ENCODE measurements around the gene NECTIN4.

Gene NECTIN4

DNA sequence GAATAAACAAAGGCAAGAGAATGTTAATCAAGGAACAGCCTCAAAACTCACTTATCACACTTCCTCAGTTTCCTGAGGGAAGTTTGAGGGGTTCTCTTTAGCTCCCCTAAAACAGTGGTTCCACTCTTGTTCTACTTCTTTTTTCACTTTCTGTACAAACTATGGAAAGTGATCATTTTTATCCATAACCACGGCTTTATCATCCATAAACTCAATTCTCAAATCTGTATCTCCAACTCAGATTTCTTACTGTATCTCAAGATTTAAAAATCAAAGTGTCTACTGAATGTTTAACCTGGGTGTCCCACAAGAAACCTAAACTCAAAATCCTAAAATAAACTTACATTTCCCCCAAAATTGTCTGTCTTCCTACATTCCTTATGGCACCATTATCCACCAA lies 24.6 kb upstream of the NECTIN4 start:
- no peak for DNase-seq

DNA sequence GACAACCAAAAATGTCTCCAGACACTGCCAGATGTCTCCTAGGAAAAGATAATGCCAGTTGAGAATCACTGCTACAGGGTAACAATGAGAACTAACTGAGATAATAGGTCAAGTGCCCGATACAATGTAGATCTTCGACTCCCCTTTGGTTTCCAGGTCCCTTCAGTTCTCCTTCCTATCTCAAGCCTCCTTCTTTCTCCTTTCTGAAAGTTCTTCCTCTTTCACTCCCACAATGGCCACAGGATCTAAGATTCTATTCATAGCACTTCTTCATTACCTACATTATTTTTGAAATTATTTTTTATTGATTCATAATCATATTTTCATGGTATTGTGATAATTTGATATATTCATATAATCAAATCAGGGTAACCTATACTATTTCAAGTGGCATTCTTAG lies 22.2 kb upstream of the NECTIN4 start:
- no peak for DNase-seq

DNA sequence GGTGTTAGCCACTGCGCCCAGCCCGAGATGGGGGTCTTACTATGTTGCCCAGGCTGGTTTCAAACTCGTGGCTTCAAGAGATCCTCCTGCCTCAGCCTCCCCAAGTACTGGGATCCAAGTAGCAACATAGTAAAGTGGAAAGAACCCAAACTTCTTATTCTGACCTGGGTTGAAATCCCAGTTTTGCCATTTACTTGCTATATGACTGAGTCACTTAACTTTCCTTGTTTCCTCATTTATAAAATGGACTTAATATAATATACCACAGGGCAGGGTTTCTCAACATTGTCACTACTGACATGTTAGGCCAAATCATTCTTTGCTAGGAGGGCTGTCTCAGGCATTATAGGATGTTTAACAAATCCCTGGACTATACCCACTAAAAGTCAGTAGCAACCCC lies 21.8 kb upstream of the NECTIN4 start:
- no peak for DNase-seq

DNA sequence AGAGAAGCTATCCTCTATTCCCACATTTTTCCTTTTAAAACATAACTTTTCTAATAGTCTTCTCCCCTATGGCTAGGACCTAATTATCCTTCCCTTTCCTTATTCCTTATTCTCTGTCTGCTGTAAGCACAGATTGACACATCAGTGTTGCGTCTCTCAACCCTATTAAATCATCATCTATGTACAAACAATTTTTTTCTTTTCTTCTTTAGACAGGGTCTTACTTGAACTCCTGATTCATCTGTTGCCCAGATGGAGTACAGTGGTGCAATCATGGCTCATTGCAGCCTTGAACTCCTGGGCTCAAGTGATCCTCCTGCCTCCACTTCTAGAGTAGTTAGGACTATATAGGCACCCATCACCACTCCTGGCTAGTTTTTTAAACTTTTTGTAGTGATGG lies 17.1 kb upstream of the NECTIN4 start:
- no peak for DNase-seq

DNA sequence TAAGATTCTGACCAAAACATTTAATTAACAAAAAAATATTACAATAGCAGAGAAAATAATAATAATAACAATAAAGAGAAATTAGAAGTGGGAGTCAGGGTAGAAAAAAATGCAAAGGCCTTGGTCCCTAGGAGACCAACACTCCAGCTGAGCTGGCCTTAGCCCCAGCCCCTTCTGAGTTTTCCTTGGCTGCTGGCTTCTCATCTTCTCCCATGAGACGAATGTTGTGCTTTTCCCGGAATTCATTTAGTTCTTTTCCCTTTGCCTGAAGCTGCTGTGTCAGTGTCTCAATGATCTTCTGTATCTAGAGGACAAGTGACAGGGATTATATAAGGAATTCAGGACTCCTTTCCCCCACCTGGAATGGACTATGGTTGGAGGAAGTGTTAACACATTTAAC lies 11.2 kb upstream of the NECTIN4 start:
- no peak for DNase-seq

DNA sequence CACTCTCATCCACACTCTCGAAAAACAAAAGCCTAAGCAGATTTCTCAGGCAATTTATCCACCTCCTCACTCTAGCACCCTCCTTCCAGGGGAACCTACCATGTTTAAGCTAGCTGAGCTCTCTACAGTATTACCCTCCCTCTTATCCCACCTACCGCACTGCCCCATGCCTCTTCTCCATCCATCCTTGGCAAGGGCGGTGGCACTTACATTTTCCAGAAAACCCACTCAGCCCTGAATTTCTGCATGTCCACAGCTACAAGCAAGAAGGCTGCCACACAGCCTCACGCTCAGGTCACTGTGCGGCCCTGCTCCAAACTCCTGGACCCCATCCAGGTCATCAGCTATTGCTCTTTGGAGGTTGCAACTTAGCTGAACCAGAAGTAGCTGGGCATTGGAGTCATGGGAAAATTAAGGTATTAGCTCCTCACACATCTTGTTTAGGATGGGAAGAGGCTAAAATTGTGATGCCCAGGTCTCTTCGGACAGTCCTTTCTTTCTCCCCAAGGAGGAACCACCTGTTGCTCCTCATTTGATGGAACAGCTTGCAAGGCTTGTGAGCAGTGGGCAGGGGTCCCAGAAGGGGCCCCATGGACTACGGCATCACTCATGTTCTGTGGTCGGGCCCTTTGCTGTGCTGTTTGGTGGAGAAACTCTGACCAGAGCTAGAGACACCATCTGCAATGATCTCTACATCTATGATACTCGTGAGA lies 9.9 kb upstream of the NECTIN4 start:
- DNase-seq, result peak in 1 of 58 donors; percentile 2

DNA sequence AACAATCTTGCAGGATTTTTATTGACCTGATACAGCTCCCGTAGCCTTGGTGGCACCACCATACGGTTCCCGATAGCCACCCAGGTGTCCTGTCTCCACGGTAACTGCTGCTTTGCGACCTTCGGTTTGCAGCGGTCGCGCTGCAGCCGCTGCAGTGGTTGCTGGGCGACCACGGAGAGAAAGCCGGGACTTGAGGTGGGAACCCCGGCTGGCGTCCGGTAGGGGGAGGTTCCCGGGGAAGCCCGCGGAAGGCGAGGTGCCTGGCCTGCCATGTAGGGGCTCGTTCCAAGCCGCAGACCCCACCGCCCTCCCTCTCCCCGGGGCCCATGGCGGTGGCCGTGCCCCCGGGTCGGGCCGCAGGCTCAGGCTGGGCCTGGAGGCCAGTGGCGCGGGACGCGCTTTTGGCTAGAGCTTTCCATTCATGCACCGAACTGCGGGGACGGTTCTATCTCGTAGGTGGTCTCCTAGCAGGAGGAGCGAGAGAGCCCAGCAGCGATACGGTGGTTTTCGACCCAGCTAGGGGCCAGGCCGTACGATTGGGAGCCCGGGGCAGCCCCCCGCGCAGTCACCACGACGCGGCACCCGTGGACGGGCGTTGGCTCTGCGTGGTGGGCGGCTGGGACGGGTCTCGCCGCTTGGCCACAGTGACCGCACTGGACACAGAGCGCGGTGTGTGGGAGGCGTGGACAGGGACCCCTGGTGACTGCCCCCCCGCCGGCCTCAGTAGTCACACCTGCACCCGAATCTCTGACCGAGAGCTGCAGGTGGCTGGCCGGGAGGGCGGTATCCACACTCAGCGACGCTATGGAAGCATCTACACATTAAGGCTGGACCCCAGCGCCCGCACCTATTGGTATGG lies 9.1 kb upstream of the NECTIN4 start, which contains the start of gene KLHDC9:
KLHDC9 (plus strand) TSS at position 152 of the 859 bp plus-strand sequence; CDS start at position 327, 175 bp downstream.
- peak in 57 of 58 donors; percentile 23 to 92 (median 72) for DNase-seq

DNA sequence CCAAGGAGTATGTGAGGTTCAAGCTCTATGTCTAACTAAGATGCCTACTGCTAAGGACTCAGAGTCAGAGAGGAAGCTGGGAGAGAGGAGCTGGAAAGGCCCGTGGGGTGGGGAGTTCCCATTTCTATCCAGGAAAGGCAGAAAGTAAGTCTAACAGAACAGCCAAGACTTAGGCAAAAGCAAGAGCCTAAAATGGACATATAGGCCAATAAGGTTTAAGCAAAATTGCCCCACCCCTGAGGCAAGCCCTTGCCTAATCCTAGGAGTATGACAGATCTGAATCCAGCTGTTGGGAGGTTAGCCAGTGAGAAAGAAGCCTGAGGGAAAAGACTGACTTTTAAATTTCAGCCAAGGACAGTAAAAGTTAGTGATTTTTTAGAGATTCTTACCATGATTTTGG lies 7.2 kb upstream of the NECTIN4 start:
- DNase-seq, result no peak

DNA sequence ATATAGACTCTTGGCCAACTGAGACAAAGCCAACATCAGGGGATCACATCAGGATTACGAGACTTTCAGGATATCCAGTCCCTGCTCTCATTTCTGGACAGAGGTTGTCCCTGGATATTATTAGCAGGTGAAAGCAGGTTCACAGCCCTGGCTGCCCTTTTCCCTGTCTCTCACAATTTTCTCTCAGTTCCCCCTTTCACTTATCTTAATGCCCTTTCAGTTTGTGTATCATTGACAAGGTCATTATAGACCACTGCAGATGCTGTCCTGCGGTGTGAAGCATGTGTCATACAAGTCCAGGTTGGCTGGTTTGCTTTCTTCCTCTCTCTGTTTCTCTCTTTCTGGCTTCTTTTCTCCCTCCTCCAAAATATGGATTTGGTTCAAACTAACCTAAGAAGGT lies 6.7 kb upstream of the NECTIN4 start:
- DNase-seq, result no peak

DNA sequence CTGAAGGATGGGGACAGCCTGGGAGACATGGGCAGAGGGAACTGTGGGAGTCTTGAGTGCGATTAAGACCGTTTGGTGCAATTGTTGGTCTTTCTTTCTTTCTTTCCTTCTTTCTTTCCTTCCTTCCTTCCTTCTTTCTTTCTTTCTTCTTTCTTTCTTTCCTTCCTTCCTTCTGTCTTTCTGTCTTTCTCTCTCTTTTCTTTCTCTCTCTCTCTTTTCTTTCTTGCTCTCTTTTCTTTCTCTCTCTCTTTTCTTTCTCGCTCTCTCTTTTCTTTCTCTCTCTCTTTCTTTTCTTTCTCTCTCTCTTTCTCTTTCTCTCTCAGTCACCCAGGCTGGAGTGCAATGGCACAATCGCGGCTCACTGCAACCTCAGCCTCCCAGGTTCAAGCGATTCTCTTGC lies 5.9 kb upstream of the NECTIN4 start:
- no peak for DNase-seq

DNA sequence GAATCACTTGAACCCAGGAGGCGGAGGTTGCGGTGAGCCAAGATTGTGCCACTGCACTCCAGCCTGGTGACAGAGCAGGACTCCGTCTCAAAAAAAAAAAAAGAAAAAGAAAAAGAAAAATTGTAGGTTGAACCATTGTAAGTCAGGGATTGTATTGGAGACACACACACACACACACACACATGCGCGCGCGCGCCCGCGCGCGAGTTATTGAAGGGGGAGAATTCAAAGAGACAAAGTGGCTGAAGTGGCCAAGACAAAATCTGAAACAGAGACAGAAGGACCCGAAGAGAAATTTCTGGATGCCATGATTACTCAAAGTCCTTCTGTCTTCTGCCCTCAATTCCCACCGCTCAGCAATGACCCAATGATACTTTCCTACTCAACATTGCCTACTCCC lies 5.1 kb upstream of the NECTIN4 start:
- no peak for DNase-seq

DNA sequence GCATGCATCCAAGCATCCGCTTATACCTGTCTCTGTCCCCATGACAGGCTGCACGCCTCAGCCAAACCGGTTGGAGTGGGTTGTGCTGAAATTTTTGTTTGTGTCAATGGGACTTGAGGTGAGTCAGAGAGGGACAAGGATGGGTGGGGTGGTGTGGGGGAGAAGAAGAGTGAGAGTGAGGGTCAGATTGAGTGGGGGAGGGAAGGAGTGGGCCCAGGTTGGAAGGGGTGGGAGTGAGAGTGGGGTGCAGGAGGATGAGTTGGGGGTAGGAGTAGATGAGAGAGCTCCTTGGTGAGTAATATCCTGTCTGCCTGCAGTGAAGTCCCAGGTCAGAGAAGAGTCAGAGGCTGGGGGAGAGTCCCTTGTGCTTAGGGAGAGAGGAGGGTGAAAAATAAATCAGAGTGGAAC lies 3.3 kb upstream of the NECTIN4 start:
- DNase-seq, result no peak

DNA sequence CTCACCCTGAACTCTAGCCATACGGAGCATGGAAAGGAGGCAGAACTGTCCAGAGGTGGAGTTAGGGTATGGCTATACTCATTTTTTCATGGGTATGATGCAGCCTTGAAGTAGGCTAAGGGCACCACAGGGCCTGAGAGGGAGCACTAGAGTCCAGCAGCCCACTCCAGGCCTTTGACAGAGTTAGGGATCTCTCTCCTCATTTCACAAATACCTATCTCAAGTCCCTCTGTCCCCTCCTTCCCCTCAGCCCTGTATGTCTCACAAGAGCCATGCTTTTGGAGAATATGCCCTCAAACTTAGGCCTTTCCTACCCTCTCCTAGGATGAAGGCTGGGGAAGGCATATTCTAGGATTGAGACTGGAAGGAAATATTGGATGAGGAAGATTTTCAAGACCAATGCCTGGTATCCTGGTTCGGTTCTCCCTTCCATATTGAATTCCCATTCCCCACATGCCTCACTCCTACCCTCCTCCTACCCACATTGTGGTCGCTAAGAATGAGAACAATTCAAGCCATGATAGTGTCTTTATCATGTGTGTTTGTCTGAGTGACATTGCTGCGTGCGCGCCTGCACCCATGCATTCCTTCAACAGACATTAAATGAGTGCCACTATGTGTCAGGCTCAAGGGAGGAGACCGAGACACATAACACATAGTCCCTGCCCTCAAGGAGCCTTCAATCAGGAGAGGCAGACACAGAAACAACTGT lies 2.6 kb upstream of the NECTIN4 start:
- no peak for DNase-seq

DNA sequence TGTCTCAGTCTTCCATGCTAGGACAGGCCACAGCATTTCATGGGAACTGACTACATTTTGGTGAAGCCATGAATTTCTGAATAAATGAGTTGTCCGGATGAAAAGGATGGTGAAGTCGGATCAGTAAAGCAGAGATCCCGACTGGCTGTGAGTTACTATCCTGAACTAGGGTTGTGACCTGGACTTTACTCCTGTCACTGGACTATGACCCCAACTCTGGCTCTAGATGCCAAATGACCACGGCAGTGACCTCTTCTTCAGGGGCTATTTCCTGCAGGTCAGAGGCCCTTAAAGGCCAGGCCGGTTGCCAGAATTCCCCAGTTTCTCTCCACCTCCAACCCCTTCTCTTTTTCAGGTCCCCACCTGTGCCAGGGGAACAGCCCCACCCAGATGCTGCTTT lies 1.7 kb upstream of the NECTIN4 start:
- no peak for DNase-seq

DNA sequence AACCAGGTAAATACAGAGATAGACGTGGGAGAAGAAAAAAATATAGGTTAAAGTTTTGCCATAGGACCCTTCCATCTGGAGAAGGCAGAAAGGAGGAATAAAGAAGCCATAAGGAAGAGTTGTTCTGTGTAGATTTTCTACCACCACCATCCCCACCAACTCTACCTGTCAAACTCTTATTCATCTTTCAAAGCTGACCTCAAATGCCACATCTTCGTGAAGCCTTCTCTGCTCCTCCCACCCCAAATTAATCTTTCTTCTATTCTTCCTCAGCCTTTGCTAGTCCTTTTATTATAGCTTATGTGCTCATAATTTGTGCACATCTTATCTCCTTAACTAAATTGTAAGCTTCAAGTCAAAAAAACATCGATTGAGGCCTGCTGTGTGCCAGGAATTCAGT lies 1.3 kb upstream of the NECTIN4 start:
- DNase-seq, result no peak

DNA sequence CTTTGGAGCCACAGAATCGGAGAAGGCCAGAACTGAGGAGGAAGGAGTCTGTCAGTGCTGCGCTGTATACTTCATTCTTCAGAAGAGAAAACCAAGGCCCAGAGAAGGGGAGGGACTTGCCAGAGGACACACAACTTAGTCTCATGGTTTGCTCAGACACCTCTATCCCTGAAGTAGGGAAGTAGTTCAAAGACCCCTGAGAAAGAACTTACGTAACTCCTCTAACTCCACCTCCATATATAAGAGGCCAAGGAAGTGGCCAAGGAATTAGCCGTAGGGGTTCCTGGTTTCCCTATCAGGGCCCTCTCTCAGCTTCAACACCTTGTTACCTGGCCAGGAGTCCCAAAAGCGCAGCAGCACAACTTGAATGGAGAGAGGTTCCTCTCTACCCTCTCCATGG lies 580 bp upstream of the NECTIN4 start:
- DNase-seq, result no peak

DNA sequence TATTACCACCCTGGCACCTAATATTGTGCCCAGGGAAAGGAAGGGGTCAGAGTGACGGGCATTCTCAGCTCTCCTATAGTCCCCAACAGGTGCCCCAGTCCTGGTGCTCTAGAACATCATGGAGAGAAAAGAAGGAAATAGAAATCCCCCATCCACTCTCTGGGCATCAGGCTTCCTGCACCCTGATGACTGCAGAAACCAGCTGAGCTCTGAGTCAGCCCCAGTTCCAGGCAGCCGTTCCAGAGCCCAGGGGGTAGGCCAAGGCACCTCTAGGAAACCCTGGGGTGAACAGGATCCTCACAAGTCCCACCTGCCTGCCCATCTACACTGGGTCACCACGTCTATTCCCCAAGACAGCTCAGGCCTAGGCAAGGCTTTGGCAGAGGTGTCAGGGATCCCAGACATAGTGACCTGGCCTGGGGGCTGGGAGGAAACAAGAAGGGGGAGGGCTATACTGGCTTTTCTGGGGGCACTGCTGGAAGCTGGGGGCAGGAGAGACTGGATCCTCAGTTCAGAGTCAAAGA lies 709 bp downstream of the NECTIN4 start:
- DNase-seq, result no peak

DNA sequence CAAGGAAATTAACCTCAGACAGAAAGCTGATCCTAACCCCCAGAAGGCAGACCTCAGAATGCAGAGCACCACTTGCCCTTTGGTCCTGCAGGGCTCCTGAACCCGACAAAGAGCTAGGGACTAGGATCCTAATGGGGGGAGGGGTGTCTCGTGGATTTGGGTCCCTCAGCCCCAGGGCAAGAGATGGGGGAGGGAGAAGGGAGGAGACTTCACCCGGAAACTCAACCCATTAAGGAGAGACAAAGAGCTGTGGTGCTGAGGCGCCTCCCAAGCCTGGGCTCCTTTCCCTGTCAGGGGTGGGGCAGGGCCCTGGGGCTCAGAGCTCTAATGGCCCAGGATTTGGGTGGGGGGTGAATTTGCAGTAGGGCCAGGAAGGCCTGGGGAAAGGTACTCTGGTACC lies 2.9 kb downstream of the NECTIN4 start:
- DNase-seq, result no peak

DNA sequence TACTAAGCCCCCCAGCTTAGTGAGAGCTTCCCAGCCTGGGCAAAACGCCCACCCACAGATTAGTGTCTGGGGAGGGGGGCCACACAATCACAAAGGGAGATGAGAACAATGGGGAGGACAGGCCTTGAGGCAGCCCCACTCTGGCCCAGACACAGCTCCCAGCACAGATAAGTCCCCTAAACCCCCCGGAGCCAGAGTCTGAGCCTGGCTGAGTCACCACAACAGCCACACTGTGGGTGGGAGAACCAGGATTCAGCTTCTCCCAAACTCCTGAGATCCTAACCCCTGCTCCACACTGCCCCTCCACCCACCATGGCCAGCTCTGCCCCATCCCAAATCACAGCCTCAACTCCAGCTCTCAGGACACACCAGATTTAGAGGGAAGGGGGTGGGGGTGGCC lies 4.2 kb downstream of the NECTIN4 start:
- DNase-seq, result no peak

DNA sequence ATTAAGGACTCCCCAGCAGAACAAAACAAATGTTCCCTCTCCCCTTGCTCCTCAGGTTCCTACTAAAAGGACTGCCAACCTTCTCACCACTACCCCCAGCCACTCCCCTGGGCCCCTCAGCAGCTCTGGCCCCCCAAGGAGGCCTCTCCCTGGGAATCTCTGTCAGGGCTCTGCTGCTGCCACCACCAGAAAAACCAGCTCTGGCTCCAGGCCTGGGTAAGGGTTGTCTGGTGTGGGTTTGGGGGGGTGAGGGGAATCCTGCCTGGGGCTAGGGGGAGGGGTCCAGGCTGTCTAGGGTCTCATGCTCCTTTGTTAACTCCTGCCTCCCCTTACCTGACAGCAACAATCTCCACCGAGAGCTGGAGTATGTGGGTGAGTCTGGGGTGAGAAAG lies 4.8 kb downstream of the NECTIN4 start:
- no peak for DNase-seq

DNA sequence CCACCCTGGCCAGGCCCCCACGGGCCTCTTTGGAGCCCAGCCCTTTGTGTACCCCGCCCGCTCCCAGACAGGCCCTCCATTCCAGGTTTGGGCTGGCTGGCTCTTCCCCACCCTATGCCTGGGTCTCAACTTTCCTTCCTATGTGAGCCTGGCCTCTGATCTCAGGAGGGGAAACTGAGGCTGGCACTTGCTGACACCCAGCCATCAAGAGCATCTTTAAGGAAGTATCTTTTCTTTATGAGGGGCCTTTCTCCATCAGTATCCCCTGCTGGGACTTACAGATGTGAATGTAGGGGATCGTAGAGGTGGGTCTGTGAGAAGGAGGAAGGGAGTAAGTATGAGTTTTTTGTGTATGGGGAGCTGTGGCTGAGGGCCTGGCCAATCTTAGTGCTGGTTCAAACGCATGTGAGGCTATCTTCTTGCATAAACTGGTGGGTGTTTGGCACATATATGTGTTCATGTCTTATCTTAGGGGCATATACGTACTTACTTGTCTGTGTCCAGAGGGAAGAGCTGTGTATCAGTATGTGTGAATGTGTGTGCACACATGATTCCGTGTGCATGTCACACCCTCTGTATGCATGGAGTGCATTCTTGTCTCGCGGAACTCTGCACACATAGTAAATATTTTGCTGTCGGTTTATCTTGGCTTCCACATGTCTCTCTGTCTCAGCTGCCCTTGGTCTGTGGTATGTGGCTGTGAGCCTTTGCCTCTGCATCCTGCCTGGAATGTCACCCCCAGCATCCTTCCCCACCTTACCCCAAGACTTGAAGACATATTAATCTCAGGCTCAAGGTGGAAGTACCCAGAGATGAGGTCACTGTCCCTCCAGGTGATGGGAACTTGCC lies 5.4 kb downstream of the NECTIN4 start:
- DNase-seq, result no peak
